GM18502 (cell line): Measurements from ENCODE around the gene CDH23.
A peak's percentile ranks its signal among the peaks of the same experiment; 100 is the strongest.

Source experiments
- ATAC-seq: cut with Tn5 transposase; IDR thresholded peaks from one replicate; pipeline ENCODE4 v1.9.1; 2021; ENCODE audit warnings: mild to moderate bottlenecking; ENCODE audit not compliant: unreplicated experiment, poor library complexity

Gene CDH23

DNA sequence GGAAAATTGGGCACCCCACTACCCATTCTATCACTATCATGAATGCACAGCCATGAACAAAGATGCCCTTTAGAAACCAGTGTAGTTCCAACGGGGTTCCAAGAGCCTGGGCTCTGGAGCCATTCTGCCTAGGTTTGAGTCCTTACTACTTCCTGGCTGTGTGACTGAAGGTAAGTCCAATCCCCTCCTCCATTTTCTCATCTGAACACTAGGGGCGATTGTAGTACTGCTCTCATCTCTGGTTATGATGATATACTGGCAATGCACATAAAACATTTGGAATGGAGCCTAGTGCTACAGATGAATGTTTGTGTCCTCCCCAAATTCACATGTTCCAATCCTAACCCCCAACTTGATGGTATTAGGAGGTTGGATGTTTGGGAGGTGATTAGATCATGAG lies 28.1 kb upstream of the CDH23 start:
- no peak for ATAC-seq

DNA sequence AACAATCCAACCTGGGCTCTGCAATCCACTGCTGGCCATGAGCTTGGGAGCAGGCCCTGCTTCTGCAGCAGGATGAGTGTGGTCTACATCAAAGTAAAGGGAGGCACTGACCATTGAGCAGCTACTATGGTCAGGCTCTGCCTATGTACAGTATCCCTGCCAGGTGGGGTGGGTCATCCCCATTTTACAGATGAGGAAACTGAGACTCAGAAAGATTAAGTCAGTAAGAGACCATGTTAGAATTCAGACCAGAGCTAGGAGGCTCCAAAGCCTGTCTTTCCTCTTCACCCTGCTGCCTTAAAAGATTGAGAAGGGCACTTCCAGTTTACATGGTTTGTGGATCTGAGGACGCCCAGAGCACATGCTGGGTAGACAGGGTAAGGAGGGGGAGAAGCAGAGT lies 27.1 kb upstream of the CDH23 start:
- ATAC-seq, result no peak

DNA sequence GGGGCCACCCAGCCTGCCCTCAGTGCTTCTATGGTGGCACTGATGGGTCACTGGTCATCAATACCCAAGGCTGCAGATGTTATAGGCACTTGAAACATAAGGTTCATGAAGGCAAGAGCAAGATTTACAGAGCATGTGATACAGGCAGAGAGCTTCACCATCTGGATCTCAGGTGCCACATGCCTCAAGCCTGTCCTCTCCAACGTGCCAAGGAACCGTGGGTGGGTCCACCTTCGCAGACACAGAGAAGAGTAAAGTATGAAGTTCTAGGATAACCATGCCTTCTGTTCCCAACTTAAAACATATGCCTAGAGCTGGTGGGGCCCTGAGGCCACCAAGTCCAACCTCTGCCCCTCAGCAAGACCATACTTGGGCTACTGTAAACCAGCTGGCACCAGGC lies 26.7 kb upstream of the CDH23 start:
- no peak for ATAC-seq

DNA sequence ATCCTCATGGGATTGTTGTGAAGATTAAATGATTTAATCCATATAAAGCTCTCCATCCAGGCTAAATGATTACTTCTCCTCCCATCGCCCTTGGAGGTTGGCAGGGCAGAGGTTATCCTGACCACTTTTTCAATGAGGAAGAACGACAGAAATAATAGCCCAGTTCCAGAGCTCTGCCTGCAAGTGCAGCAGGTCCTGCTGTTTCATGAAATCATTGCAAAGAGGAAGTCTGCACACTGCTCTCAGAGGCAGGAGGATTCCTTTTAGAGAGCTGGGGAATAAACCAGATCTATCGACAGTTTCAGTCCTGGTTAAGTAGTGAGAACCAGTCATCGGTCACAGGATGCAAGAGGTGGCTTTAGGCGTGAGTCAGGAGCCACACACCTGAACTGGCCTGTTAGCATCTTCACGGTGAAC lies 25.0 kb upstream of the CDH23 start:
- peak; percentile 48 for ATAC-seq

DNA sequence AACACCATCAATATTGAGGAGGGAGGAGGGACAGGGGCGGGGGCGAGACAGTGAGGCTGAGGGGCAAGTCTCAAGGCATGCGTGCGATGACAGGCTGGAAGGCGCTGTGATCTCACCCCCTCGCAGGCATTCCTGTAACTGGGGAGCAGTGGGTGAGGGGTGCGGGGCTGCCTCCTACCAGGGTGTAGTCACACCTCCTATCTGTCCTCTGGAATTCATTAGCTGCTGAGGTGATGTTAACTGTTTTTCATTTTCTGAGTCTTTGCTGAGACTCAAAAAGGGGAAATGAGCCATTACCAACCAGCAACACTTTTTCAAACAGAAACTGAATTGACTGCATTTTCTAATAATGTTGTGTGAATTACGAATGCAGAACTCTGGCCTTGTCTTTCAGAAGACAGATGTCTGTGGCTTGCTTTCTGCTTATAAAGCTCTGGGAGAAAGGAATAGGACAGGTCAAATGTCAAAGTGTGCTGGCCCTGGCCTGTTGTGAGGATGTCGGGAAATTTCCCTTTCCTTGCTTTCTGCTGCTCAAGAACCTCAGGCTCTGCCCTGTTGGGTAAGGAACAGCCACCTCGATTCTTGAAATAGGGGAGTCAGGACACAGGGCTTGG lies 23.7 kb upstream of the CDH23 start:
- peak; percentile 50 for ATAC-seq

DNA sequence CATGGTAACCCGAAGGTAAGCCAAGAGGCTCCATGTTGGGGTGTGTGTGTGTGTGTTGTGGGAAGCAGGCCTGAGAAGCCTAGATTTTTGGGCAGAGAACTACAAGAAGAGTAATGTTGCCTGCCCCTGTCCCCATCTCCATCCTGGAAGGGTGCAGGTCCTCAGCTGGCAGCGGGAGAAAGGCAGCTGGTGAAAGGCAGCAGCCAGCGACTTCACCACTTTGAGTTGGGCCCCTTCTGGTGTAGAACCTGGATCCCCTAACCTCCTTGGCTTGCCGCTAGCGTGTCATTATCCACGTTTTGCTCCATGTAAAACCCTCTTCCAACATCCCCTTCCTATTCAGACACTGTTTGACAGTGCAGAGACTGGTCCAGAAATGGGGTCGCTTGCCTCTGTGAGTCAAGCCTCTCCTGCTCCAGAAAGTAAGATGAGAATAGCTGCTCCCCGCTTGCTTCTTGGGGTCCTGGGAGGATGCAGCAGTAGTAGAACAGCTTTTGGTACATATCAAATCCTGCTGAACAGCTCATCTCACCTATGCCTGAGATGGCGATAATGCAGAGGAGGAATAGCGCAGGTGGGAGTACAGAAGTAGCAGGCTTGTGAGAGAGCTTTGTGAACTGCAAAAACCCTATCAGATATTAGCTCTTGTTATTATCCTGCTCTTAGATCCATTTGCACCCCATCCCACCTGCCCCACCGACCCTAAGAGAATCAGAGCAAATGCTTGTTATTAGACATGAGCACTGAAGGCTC lies 22.1 kb upstream of the CDH23 start:
- no peak for ATAC-seq

DNA sequence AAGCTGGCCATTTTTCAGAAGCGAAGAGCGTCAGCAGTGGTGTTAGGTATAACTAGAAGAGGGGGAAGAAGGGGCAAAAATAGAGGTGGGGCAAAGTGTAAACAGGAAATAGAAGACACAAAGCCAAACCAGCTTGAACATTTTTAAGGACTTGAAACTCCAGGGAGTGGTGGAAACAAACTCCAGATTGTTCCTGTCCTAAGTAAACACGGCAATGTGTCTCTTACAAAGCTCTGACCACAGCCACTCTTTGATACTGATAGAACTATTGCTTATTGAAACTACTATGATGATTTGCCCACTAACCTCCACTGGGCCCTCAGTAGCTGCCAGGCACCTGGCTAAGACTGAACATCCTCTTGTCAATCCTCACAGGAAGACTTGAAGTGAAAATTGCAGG lies 20.8 kb upstream of the CDH23 start:
- ATAC-seq, result no peak

DNA sequence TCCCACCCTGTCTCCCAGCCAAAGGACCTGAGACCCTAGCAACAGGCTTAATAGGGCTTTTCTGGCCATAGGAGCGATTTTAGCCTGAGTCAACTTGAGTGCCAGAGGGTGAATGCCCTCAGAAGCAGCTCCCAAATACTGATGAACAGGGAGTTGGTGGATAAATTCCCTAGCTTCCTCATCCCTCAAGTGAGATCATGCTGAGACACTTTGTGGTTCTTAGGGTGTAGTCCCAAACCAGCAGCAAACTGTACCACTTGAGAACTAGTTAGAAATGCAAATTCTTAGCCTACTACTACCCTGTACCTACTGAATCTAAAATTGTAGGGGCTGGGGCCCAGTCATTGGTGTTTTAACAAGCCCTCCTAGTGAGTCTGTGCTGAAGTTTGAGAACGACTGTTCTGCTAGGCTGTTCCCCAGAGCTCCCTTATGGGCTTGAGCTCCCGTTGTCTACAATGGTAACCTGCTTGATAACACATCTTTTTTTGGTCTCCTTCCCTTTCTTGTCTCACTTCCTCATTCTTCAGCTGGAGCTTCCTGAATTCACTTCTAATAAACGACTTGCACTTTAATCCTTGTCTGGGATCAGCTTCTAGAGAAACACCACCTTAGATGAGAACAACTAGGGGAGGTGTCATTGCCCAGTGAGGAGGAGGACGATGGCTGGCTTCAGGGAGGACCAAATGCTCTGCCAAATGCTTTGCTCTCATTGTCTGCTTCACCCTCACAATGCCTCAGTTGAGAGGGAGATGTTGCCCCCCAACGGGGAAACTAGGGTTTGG lies 18.2 kb upstream of the CDH23 start:
- ATAC-seq, result no peak

DNA sequence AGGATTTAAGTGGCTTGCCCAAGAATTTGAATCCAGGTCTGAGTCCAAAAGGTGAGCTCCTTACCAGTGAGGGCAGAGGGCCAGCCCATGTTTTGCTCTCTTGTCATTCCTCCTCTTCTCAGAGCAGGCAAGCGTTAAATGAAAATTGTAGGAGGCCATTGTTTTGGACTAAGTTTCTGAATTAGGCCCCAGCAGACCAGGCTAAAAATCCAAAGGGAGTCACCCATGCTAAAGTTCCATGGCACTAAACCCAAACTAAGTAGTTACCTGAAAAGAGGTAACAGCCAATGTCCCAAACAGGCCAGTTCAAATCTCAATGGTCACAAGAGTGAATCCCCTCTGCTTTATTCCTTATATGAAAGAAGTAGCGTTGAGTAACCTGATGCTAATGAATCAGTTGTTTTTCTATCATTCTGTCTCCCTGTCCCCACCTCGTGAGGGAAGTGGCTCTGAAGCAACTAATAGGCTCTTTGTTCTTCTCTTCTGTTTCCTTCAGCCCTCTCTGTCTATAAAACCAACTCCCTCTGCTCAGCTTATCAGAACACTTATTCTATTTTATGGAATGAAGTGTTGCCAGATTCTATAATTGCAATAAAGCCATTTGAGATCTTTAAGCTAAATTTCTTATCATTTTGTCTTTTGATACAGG lies 17.5 kb upstream of the CDH23 start:
- no peak for ATAC-seq

DNA sequence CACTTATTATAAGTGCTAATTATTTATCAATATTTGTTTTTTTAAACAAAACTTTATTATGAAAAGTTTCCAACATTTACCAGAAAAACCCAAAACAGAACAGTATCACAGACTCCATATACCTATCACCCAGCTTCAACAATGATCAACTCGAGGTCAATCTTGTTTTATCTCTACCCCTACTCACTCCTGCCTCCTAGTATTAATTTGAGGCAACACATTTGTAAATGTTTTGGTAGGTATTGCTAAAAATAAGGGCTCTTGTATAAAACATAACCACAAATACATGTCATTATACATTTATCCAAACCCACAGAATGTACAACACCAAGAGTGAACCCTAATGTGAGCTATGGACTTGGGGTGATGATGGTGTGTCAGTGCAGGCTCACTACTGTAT lies 15.9 kb upstream of the CDH23 start:
- ATAC-seq, result no peak

DNA sequence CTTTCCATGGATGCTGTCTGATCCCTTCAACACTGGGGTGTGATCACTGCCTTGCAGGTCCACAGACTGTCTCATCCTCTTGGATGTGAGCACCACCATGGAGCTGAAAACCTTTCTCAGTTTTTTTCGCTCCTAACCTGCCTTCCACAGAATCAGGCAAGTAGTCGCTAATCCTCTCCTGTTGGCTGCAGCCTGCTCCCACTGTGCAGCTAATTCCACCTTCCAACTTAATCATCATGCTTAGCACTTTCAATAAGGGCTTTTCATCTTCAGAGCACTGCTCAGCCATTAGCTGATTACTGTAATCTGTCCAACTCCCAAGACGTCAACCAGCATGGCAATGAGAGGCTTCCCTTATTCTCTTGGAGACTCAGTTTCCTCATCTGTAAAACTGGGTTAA lies 15.1 kb upstream of the CDH23 start:
- no peak for ATAC-seq

DNA sequence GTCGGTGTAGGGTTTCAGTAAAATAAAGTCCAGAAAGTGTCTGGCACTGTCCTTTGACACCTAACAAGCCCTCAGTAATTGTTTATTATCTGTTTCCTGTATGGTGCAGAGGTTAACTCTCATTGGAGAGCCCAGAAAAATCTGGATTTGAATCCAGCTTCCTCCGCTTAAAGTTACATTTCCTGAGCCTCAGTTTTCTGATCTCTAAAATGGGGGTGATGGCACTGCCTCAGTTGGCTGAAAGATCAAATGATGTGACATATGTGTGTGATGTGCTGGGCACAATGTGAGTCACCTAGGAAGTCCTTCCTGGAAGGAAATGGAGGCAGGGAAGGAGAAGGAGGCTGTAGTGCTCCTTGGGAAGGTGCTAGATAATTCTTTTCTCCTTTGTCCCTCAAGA lies 14.7 kb upstream of the CDH23 start:
- no peak for ATAC-seq

GRCh38 chr10:71382757-71383156 lies 14.0 kb upstream of the CDH23 start:
- ATAC-seq, result no peak

- ATAC-seq, result no peak
These were observed 12.6 kb upstream of the CDH23 start for GRCh38 chr10:71383972-71384687.

GRCh38 chr10:71388171-71388570 lies 8.5 kb upstream of the CDH23 start:
- no peak for ATAC-seq

DNA sequence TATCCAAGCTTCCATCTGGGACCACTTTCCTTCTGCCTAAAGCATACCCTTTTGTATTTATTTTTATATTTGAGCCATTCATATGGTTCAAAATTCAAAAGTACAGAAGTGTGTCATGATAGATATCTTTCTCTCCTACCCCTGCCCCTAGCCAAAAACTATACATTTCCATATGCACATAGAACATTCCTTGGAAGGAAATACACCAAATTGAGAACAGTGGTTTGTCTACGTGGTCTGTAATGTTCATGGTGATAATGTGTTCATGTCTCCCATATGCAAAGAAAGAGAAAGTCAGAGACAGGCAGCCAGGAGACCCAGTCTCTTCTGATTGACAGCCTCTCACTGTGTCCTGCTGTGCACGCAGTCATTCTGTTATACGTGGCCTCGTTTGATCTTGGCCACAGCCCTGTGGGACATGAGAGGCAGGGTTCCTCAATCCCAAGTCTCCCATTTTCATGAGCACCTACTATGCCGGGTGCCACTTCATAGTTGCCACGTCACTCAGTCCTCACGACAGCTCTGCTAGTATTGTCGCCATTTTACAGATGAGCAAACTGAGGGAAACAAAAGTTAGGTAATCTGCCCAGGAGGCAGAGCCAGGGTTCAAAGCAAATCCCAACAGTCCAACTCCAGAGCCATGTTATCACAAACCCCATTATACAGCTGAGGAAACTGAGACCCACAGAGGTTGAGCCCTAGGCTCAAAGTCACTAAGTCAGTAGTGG lies 8.0 kb upstream of the CDH23 start:
- ATAC-seq, result no peak

DNA sequence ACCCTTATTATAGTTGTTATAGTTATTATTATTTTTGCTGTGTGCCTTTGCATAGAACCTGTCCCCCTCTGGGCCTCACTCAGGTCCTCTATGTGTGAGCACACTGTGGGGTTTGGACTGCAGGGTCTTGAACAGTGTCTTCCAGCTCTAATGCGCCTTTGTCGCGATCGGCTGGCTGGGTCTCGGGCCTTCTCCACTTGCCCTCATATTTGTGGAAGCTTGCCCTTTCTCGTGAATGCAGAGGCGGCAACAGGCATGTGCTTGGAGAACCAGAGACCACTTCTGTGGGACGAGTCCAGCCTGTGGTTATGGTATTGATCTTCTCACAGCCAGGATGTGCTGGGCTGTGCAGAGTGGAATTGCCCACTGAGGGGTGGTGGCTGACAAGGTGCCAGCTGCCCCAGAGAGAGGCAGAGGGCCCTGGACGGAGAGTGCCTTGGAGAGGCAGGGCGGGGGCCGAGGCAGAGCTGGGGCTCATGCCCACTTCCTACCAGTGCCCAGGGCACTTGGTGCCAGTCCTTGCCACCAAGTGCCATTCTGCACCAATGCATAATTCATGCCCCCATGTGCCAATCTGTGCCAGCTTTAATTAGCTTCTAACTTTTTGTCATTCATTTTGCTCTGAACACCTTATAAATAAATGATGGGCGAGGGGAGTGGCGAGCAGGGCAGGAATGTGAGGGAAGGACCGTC lies 6.8 kb upstream of the CDH23 start:
- ATAC-seq, result no peak

GRCh38 chr10:71390461-71390835 lies 6.3 kb upstream of the CDH23 start:
- no peak for ATAC-seq
